Adipocyte (in vitro differentiated cells): ENCODE measurements around the gene TSSK6.

ENCODE experiments used
- DNase-seq: peaks from one replicate; pipeline ENCODE4 v3.0.0-alpha.2; 2015; ENCODE audit warnings: low read depth
- H3K27me3 ChIP-seq: replicated peaks from 2 replicates; pipeline ENCODE4 v1.7.0; 2013; ENCODE audit warnings: mild to moderate bottlenecking, low read length, moderate library complexity; ENCODE audit not compliant: control insufficient read depth, insufficient read depth
- H3K36me3 ChIP-seq: 2 replicates; pipeline ENCODE4 v1.7.0; 2013; ENCODE audit warnings: low read length, mild to moderate bottlenecking, moderate library complexity; ENCODE audit not compliant: control insufficient read depth, insufficient read depth, severe bottlenecking
- H3K4me1 ChIP-seq: 2 replicates; pipeline ENCODE4 v1.7.0; 2013; ENCODE audit warnings: mild to moderate bottlenecking, low read length, moderate library complexity; ENCODE audit not compliant: control insufficient read depth, insufficient read depth
- H3K4me3 ChIP-seq: 2 replicates; pipeline ENCODE4 v1.7.0; 2013; ENCODE audit warnings: mild to moderate bottlenecking, low read length, moderate library complexity
- H3K9ac ChIP-seq: 2 replicates; pipeline ENCODE4 v1.7.0; 2013; ENCODE audit warnings: mild to moderate bottlenecking, low read length, moderate library complexity
- H3K9me3 ChIP-seq: 2 replicates; pipeline ENCODE4 v1.7.0; 2013; ENCODE audit warnings: mild to moderate bottlenecking, low read length, moderate library complexity; ENCODE audit not compliant: control insufficient read depth

Gene TSSK6

GRCh38 chr19:19543640-19544039, 28.3 kb upstream of the TSSK6 start:
- H3K4me1 ChIP-seq = peaks cover 6% of the 10 kb centered on the region
- H3K27me3 ChIP-seq = peaks cover 34% of the 10 kb centered on the region
- H3K9me3 ChIP-seq = no peaks in the 10 kb centered on the region
- no peak overlapping the region for H3K4me3 ChIP-seq
- no peak for DNase-seq
- no peaks in the 10 kb centered on the region for H3K36me3 ChIP-seq
- H3K9ac ChIP-seq = no peak overlapping the region

- H3K9me3 ChIP-seq = no peaks in the 10 kb centered on the region
- peaks cover 34% of the 10 kb centered on the region for H3K27me3 ChIP-seq
- H3K4me3 ChIP-seq = no peak overlapping the region
- no peak overlapping the region for H3K9ac ChIP-seq
- H3K36me3 ChIP-seq = no peaks in the 10 kb centered on the region
- no peak for DNase-seq
- H3K4me1 ChIP-seq = peaks cover 12% of the 10 kb centered on the region
These were observed 27.8 kb upstream of the TSSK6 start for GRCh38 chr19:19543101-19543500.

- DNase-seq = no peak
- peaks cover 14% of the 10 kb centered on the region for H3K4me1 ChIP-seq
- no peaks in the 10 kb centered on the region for H3K9me3 ChIP-seq
- peaks cover 36% of the 10 kb centered on the region for H3K27me3 ChIP-seq
- no peak overlapping the region for H3K9ac ChIP-seq
- no peak overlapping the region for H3K4me3 ChIP-seq
- no peaks in the 10 kb centered on the region for H3K36me3 ChIP-seq
These were observed 27.2 kb upstream of the TSSK6 start for GRCh38 chr19:19542507-19542906.

GRCh38 chr19:19541616-19542015, 26.3 kb upstream of the TSSK6 start:
- no peak for DNase-seq
- Histone ChIP-seq H3K9me3 (no peaks in the 10 kb centered on the region), H3K27me3 (peaks cover 30% of the 10 kb centered on the region), H3K9ac (no peak overlapping the region), H3K4me1 (peaks cover 14% of the 10 kb centered on the region), H3K36me3 (no peaks in the 10 kb centered on the region), H3K4me3 (no peak overlapping the region)

- no peak overlapping the region for H3K9ac ChIP-seq
- peaks cover 11% of the 10 kb centered on the region for H3K4me1 ChIP-seq
- no peaks in the 10 kb centered on the region for H3K9me3 ChIP-seq
- H3K36me3 ChIP-seq = no peaks in the 10 kb centered on the region
- H3K27me3 ChIP-seq = peaks cover 30% of the 10 kb centered on the region
- peak; percentile 58 for DNase-seq
- no peak overlapping the region for H3K4me3 ChIP-seq
These were observed 25.6 kb upstream of the TSSK6 start for GRCh38 chr19:19540715-19541515.

- peak; percentile 56 for DNase-seq
- Histone ChIP-seq H3K4me1 (peaks cover 11% of the 10 kb centered on the region), H3K9me3 (no peaks in the 10 kb centered on the region), H3K36me3 (no peaks in the 10 kb centered on the region), H3K9ac (no peak overlapping the region), H3K4me3 (no peak overlapping the region), H3K27me3 (peaks cover 30% of the 10 kb centered on the region)
These were observed 24.8 kb upstream of the TSSK6 start for GRCh38 chr19:19540064-19540714.

- Histone ChIP-seq H3K4me1 (peaks cover 11% of the 10 kb centered on the region), H3K9ac (no peak overlapping the region), H3K4me3 (no peak overlapping the region), H3K36me3 (no peaks in the 10 kb centered on the region), H3K27me3 (peaks cover 30% of the 10 kb centered on the region), H3K9me3 (no peaks in the 10 kb centered on the region)
- DNase-seq = no peak
These were observed 24.3 kb upstream of the TSSK6 start for GRCh38 chr19:19539698-19540063.

GRCh38 chr19:19538785-19539166, 23.4 kb upstream of the TSSK6 start:
- H3K9me3 ChIP-seq = no peaks in the 10 kb centered on the region
- H3K27me3 ChIP-seq = peaks cover 30% of the 10 kb centered on the region
- peaks cover 11% of the 10 kb centered on the region for H3K4me1 ChIP-seq
- no peak for DNase-seq
- H3K36me3 ChIP-seq = no peaks in the 10 kb centered on the region
- H3K4me3 ChIP-seq = no peak overlapping the region
- H3K9ac ChIP-seq = no peak overlapping the region

- peak; percentile 20 for DNase-seq
- no peak within 1 kb of the TSS for H3K4me3 ChIP-seq
- peaks cover 30% of the 10 kb centered on the region for H3K27me3 ChIP-seq
These were observed 22.9 kb upstream of the TSSK6 start, which contains the start of gene CILP2 for GRCh38 chr19:19538061-19538784. Gene CILP2 (plus strand): TSS chr19:19538265. CDS start chr19:19538350, 85 bp downstream.

GRCh38 chr19:19537075-19538048, 22.0 kb upstream of the TSSK6 start:
- H3K36me3 ChIP-seq = no peaks in the 10 kb centered on the region
- H3K9me3 ChIP-seq = no peaks in the 10 kb centered on the region
- no peak for DNase-seq
- H3K4me1 ChIP-seq = peaks cover 11% of the 10 kb centered on the region
- peaks cover 26% of the 10 kb centered on the region for H3K27me3 ChIP-seq
- no peak overlapping the region for H3K9ac ChIP-seq
- H3K4me3 ChIP-seq = no peak overlapping the region

More at GRCh38 chr19:19538061-19538784, 22.9 kb upstream of the TSSK6 start, which contains the start of gene CILP2:
- H3K36me3 ChIP-seq = no peaks in the 10 kb centered on the region
- H3K4me1 ChIP-seq = peaks cover 11% of the 10 kb centered on the region
- no peak within 1 kb of the TSS for H3K9ac ChIP-seq
- H3K9me3 ChIP-seq = no peaks in the 10 kb centered on the region
